Caco-2 (cell line): ENCODE data around the gene GOLPH3. TPM values are rescaled to one million over a fixed set of nuclear protein-coding genes. Genes with fewer than 3 reads are reported as not detected.

Experiments used
- BruUV-seq: library from RNA; stranded (reverse); fragments of 400-500 nt; replicated peaks from 2 replicates; lab custom pipeline; 2021; lab: Mats Ljungman, UMichigan
- CTCF ChIA-PET: fragments of 300-600 bp; sonication (Branson Sonifier 250); formaldehyde crosslinking; loops from one replicate; lab custom pipeline; 2022; ENCODE audit warnings: antibody characterized with exemption; lab: Charles Lee
- POLR2A ChIA-PET: fragments of 300-600 bp; sonication (Branson Sonifier 250); formaldehyde crosslinking; loops from one replicate; lab custom pipeline; 2022; ENCODE audit warnings: antibody characterized with exemption; lab: Charles Lee
- DNase-seq, 2 experiments: peaks; one replicate each; pipeline versions ENCODE4 v3.0.0 to v3.0.0-alpha.2; 2020 to 2022
- H3K27me3 ChIP-seq: replicated peaks from 2 replicates; pipeline ENCODE4 v1.6.0; 2011; ENCODE audit warnings: low read length; ENCODE audit not compliant: control insufficient read depth, insufficient read depth
- H3K36me3 ChIP-seq: 2 replicates; pipeline ENCODE4 v1.5.1; 2011; ENCODE audit warnings: low read length; ENCODE audit not compliant: control insufficient read depth, insufficient read depth
- H3K4me1 ChIP-seq: fragments of 250-450 bp; sonication (Bioruptor Pico); 2 replicates; pipeline ENCODE4 v1.5.1; 2020; ENCODE audit warnings: mild to moderate bottlenecking
- H3K4me3 ChIP-seq: 2 replicates; pipeline ENCODE4 v1.5.1; 2011; ENCODE audit warnings: low read depth, mild to moderate bottlenecking, control low read depth, low read length
- H3K9me3 ChIP-seq: fragments of 250-450 bp; sonication (Bioruptor Pico); 2 replicates; pipeline ENCODE4 v1.5.1; 2020; ENCODE audit warnings: mild to moderate bottlenecking, moderate library complexity
- H3K27ac Mint-ChIP-seq: one replicate; pipeline ENCODE4 v1.8.0; 2022; ENCODE audit warnings: mixed read lengths; ENCODE audit not compliant: unreplicated experiment
- H3K27me3 Mint-ChIP-seq: one replicate; pipeline ENCODE4 v1.8.0; 2022; ENCODE audit warnings: mixed read lengths; ENCODE audit not compliant: insufficient read depth, unreplicated experiment
- H3K36me3 Mint-ChIP-seq: one replicate; pipeline ENCODE4 v1.8.0; 2022; ENCODE audit warnings: mild to moderate bottlenecking, mixed read lengths; ENCODE audit not compliant: insufficient read depth, unreplicated experiment
- H3K4me1 Mint-ChIP-seq: one replicate; pipeline ENCODE4 v1.8.0; 2022; ENCODE audit warnings: low read depth, mixed read lengths; ENCODE audit not compliant: unreplicated experiment
- H3K4me3 Mint-ChIP-seq: one replicate; pipeline ENCODE4 v1.8.0; 2022; ENCODE audit warnings: mild to moderate bottlenecking, moderate library complexity, mixed read lengths; ENCODE audit not compliant: unreplicated experiment
- H3K9me3 Mint-ChIP-seq: one replicate; pipeline ENCODE4 v1.8.0; 2022; ENCODE audit warnings: mixed read lengths; ENCODE audit not compliant: unreplicated experiment
- intact Hi-C: fragments of 100-400 bp; cut with micrococcal nuclease; formaldehyde crosslinking; loops from one replicate; pipeline ENCODE4 v1.10.0; 2022; ENCODE audit not compliant: unreplicated experiment
- total RNA-seq: library from RNA; stranded (reverse); gene quantifications from 2 replicates; pipeline ENCODE4 v1.2.3, GENCODE V29; 2022
- TF ChIP-seq, protein P1 (sequence below), 2 experiments: fragments of 200-600 bp in 1 of 2; IDR thresholded peaks; 1 replicate in 1 of 2; 2 replicates in 1 of 2; pipeline versions ENCODE4 v1.5.1 to v1.8.0; 2011 to 2022; ENCODE audit warnings: antibody characterized with exemption in 1 of 2, control low read depth in 1 of 2, inconsistent platforms in 1 of 2, low read depth in 1 of 2, low read length in 1 of 2, mild to moderate bottlenecking in 1 of 2, moderate library complexity in 1 of 2; ENCODE audit not compliant: insufficient read depth in 1 of 2, severe bottlenecking in 1 of 2, unreplicated experiment in 1 of 2

GOLPH3 gene
- total RNA-seq, 1 experiment from 2014 or later: 122 TPM

DNA sequence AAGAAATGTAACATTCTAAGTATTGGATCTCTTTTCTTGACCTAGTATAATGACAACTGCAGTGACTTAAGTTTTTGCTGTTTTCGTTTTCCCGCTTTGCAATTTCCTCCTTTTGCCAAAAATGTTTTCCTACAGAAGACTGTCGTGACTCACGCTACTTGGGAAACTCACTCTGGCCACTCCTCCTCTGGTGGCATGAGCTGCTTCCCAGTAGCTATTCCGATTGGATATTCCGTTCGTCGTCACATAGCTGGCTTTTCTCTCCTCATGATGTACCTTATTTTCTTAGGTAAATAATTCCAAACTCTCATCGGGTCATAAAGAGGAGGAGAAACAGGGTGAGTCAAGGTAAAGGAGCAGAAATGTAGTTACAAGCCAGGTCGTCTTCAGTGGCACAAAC lies 64.9 kb downstream of the GOLPH3 start:
- CTCF ChIA-PET: interaction anchor here (0.9 kb wide), 1 partner anchor 16 kb away, joined by 3 read pairs; no protein-coding TSS in a partner anchor
- H3K36me3 Mint-ChIP-seq: peaks cover 83% of the 10 kb centered on the region
- H3K4me3 Mint-ChIP-seq: no peak overlapping the region
- Histone ChIP-seq H3K4me3 (no peak overlapping the region), H3K9me3 (no peaks in the 10 kb centered on the region), H3K27me3 (no peaks in the 10 kb centered on the region), H3K4me1 (no peaks in the 10 kb centered on the region), H3K36me3 (peaks cover 6% of the 10 kb centered on the region)
- no peak overlapping the region for H3K27ac Mint-ChIP-seq
- H3K9me3 Mint-ChIP-seq: no peaks in the 10 kb centered on the region
- H3K27me3 Mint-ChIP-seq: no peaks in the 10 kb centered on the region
- H3K4me1 Mint-ChIP-seq: peaks cover 7% of the 10 kb centered on the region
- TF ChIP-seq, protein P1, sequence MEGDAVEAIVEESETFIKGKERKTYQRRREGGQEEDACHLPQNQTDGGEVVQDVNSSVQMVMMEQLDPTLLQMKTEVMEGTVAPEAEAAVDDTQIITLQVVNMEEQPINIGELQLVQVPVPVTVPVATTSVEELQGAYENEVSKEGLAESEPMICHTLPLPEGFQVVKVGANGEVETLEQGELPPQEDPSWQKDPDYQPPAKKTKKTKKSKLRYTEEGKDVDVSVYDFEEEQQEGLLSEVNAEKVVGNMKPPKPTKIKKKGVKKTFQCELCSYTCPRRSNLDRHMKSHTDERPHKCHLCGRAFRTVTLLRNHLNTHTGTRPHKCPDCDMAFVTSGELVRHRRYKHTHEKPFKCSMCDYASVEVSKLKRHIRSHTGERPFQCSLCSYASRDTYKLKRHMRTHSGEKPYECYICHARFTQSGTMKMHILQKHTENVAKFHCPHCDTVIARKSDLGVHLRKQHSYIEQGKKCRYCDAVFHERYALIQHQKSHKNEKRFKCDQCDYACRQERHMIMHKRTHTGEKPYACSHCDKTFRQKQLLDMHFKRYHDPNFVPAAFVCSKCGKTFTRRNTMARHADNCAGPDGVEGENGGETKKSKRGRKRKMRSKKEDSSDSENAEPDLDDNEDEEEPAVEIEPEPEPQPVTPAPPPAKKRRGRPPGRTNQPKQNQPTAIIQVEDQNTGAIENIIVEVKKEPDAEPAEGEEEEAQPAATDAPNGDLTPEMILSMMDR (IDR thresholded peaks at IDR 0.05; ENCODE audit: insufficient read depth in 1 of 2, low read depth in 1 of 2, low read length in 1 of 2, severe bottlenecking in 1 of 2, unreplicated experiment in 1 of 2): no peak
- BruUV-seq: no TSS peak
- POLR2A ChIA-PET: no interaction called here
- intact Hi-C loops: no loop called here
- DNase-seq: no peak

DNA sequence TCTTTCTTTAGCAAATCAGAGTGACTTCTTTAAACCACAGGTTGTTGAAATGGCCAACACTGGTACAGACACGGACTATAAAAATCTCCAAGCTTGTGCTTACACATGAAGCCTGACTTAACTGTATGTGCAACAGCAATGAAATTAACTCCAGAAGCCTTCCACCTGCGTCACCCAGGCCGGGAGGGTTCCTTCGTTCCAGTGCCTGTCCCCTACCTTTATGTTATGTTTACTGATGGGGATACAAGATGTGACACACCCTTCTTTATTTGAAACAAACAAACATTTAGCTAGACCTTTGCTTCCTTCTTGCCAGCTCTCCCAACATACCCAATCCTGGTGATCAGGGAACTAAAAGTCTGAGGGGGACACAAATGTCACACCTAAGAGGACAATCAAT lies 66.0 kb downstream of the GOLPH3 start:
- Histone ChIP-seq H3K4me3 (no peak overlapping the region), H3K36me3 (peaks cover 6% of the 10 kb centered on the region), H3K27me3 (no peaks in the 10 kb centered on the region), H3K9me3 (no peaks in the 10 kb centered on the region), H3K4me1 (no peaks in the 10 kb centered on the region)
- H3K27ac Mint-ChIP-seq: no peak overlapping the region
- TF ChIP-seq, protein P1 (IDR thresholded peaks at IDR 0.05; ENCODE audit: insufficient read depth in 1 of 2, low read depth in 1 of 2, low read length in 1 of 2, severe bottlenecking in 1 of 2, unreplicated experiment in 1 of 2): no peak
- H3K36me3 Mint-ChIP-seq: peaks cover 88% of the 10 kb centered on the region
- no peak overlapping the region for H3K4me3 Mint-ChIP-seq
- H3K4me1 Mint-ChIP-seq: peaks cover 7% of the 10 kb centered on the region
- H3K9me3 Mint-ChIP-seq: no peaks in the 10 kb centered on the region
- intact Hi-C loops: no loop called here
- ChIA-PET CTCF (no interaction called here), POLR2A (no interaction called here)
- DNase-seq: no peak
- H3K27me3 Mint-ChIP-seq: no peaks in the 10 kb centered on the region
- BruUV-seq: no TSS peak

DNA sequence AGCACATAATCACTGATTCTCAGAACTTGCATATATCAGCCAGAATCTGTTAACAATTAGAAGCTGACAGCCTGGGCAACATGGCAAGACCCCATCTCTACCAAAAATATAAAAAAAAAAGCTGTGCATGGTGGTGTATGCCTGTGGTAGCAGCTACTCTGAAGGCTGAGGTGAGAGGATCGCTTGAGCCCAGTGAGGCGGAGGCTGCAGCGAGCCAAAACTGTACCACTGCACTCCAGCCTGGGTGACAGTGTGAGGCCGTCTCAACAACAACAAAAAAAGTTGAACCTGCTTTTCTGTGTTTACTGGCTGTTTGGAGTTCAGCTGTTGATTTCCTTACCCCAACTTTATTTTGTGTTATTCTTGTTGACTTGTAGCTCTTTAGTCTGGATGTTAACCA lies 66.8 kb downstream of the GOLPH3 start:
- peaks cover 7% of the 10 kb centered on the region for H3K4me1 Mint-ChIP-seq
- TF ChIP-seq, protein P1 (IDR thresholded peaks at IDR 0.05; ENCODE audit: insufficient read depth in 1 of 2, low read depth in 1 of 2, low read length in 1 of 2, severe bottlenecking in 1 of 2, unreplicated experiment in 1 of 2): no peak
- Histone ChIP-seq H3K9me3 (no peaks in the 10 kb centered on the region), H3K36me3 (peaks cover 8% of the 10 kb centered on the region), H3K4me3 (no peak overlapping the region), H3K4me1 (no peaks in the 10 kb centered on the region), H3K27me3 (no peaks in the 10 kb centered on the region)
- no TSS peak for BruUV-seq
- no peaks in the 10 kb centered on the region for H3K9me3 Mint-ChIP-seq
- POLR2A ChIA-PET: no interaction called here
- intact Hi-C loops: no loop called here
- H3K36me3 Mint-ChIP-seq: peaks cover 88% of the 10 kb centered on the region
- no peak overlapping the region for H3K4me3 Mint-ChIP-seq
- H3K27ac Mint-ChIP-seq: no peak overlapping the region
- no peaks in the 10 kb centered on the region for H3K27me3 Mint-ChIP-seq
- no peak for DNase-seq
- CTCF ChIA-PET: no interaction called here
